Activated T-cell treated with anti-CD3 and anti-CD28 coated beads, Interleukin-2, amount 50 U/mL, for 4 hours (primary cell): ENCODE data around the gene CALM3. TPM values are rescaled to one million over a fixed set of nuclear protein-coding genes. Genes with fewer than 3 reads are reported as not detected.

Experiments
- ATAC-seq, 2 donors: fragments of 200-7000 bp; cut with Tn5 transposase; one replicate each; pipeline ENCODE4 v1.10.0; 2021
- DNase-seq: peaks from one replicate; pipeline ENCODE4 v3.0.0-alpha.2; 2020
- H3K27me3 Mint-ChIP-seq: one replicate; pipeline ENCODE4 v1.8.0; 2021; ENCODE audit warnings: low read depth, mixed read lengths
- H3K36me3 Mint-ChIP-seq: one replicate; pipeline ENCODE4 v1.8.0; 2022; ENCODE audit warnings: mixed read lengths; ENCODE audit not compliant: insufficient read depth
- H3K4me1 Mint-ChIP-seq: one replicate; pipeline ENCODE4 v1.8.0; 2021; ENCODE audit warnings: low read depth, mixed read lengths
- H3K4me3 Mint-ChIP-seq: one replicate; pipeline ENCODE4 v1.8.0; 2021; ENCODE audit warnings: mild to moderate bottlenecking, moderate library complexity, mixed read lengths
- H3K9me3 Mint-ChIP-seq: one replicate; pipeline ENCODE4 v1.8.0; 2021; ENCODE audit warnings: mixed read lengths
- total RNA-seq, 3 donors: library from RNA; stranded (reverse); gene quantifications; one replicate each; pipeline ENCODE4 v1.2.1, GENCODE V29; 2021

The CALM3 gene
- total RNA-seq, 3 donors from 2014 or later: 237 to 257 (median 239) TPM

DNA sequence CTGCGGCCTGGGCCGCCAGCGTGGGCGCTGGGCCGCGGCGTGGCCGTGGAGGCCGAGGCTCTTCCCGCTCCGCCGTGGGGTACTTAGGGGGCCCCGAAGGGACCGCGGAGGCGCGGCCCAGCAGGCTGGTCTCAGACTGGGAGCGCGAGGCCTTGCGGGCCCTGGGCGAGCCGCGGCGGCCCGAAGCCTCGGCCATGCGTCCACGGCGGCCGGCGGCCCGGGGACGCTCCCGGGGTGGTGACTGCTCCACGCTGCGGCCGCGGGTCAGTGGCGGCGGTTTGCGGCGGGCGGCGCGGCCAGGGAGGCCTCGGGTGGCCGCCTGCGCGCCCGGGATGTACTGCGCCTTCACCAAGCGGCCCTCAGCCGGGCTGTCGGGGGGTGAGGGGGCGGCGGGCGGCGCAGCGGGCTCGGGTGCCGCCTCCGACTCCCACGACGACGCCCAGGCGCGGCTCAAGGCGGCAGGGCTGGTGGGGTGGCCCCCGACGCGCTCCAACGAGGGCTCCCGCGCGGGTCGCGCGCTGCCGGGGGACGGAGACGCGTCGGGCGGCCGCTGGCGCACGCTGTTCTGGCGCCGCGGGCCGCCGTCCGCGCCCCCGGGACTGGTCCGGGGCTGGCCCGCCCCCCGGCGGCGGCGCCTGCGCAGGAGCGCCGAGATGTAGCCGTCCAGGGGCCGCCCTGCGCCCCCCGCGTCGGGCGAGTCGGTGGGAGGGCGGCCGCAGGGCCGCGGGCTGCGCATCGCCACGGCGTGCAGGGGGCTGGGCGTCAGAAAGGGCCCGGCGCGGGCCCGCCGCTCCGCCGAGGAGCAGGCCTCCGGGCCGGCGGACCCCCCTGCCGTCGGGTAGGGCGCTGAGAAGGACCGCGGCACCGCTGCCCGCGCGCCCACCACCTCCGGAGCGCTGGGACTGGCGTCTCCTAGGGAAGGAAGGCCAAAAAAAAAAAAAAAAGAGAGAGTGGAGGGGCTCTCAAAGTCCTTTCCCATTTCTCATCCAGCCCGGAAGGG is 48.1 kb downstream of the CALM3 start:
- H3K27me3 Mint-ChIP-seq: peaks cover 51% of the 10 kb centered on the region
- H3K4me1 Mint-ChIP-seq: peaks cover 8% of the 10 kb centered on the region
- H3K4me3 Mint-ChIP-seq: no peak overlapping the region
- H3K9me3 Mint-ChIP-seq: peaks cover 2% of the 10 kb centered on the region
- ATAC-seq (peak; percentile 25 to 32), DNase-seq (no peak)
- no peaks in the 10 kb centered on the region for H3K36me3 Mint-ChIP-seq

DNA sequence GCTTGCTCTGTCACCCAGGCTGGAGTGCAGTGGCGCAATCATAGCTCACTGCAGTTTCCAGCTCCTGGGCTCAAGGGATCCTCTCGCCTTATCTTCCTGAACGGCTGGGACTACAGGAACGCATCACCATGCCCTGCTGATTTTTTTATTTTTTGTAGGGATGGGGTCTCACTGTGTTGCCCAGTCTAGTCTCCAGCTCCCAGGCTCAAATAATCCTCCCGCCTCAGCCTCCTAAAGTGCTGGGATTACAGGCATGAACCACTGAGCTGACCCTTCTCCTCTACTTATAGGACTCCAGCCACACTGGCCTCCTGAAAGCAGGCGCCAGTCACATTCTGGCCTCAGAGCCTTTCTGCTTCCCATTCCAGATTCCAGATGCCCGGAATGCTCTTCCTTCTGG is 49.3 kb downstream of the CALM3 start:
- Mint-ChIP-seq H3K4me3 (no peak overlapping the region), H3K9me3 (peaks cover 2% of the 10 kb centered on the region), H3K27me3 (peaks cover 58% of the 10 kb centered on the region)

DNA sequence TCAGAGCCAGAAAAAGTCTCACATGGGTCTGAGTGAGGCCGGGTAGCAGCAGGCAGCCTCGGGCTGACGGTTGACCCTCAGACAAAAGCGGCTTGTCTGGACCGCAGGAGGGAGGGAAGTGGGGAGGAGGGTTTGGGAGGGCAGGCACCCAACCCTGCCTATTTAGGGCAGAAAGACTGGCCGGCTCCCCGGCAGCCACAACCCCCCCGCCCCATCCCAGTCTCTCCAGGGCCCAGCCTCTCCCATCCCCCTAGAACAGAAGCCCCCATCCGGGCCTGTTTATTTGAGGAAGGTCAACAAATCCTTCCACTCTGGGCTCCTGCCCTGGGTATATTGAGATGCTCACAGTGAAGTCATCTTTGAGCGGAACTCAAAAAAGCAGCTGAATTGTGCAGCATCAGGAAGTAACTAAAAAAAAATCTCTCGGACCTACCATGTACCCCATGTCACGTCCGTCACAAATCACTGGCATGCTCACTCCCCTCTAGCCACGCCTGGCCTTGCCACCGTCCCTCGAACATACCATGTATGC is 53.6 kb downstream of the CALM3 start:
- Mint-ChIP-seq H3K4me1 (peaks cover 3% of the 10 kb centered on the region), H3K4me3 (no peak overlapping the region), H3K27me3 (peaks cover 60% of the 10 kb centered on the region), H3K9me3 (no peaks in the 10 kb centered on the region), H3K36me3 (no peaks in the 10 kb centered on the region)
- DNase-seq (no peak), ATAC-seq (no peak)

More for the DNA sequence above, 49.3 kb downstream of the CALM3 start:
- DNase-seq: no peak
- Mint-ChIP-seq H3K4me1 (peaks cover 8% of the 10 kb centered on the region), H3K36me3 (no peaks in the 10 kb centered on the region)
- no peak for ATAC-seq

DNA sequence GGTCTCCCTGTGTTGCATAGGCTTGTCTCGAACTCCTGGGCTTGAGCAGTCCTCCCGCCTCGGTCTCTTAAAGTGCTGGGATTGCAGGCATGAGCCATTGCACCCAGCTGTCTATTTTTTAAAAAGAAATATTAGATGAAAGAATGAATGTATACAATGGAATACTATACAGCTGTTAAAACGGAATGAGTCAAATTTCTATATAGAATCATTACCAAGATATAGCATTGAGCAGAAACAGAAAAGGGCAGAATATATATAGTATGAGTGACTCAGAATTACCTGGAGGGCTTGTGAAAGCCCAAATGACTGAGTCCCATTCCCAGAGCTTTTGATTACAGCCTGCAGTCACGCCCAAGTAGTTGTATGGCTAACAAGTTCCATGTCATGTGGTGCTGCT is 55.4 kb downstream of the CALM3 start:
- Mint-ChIP-seq H3K27me3 (peaks cover 49% of the 10 kb centered on the region), H3K9me3 (no peaks in the 10 kb centered on the region)
- no peak for DNase-seq

DNA sequence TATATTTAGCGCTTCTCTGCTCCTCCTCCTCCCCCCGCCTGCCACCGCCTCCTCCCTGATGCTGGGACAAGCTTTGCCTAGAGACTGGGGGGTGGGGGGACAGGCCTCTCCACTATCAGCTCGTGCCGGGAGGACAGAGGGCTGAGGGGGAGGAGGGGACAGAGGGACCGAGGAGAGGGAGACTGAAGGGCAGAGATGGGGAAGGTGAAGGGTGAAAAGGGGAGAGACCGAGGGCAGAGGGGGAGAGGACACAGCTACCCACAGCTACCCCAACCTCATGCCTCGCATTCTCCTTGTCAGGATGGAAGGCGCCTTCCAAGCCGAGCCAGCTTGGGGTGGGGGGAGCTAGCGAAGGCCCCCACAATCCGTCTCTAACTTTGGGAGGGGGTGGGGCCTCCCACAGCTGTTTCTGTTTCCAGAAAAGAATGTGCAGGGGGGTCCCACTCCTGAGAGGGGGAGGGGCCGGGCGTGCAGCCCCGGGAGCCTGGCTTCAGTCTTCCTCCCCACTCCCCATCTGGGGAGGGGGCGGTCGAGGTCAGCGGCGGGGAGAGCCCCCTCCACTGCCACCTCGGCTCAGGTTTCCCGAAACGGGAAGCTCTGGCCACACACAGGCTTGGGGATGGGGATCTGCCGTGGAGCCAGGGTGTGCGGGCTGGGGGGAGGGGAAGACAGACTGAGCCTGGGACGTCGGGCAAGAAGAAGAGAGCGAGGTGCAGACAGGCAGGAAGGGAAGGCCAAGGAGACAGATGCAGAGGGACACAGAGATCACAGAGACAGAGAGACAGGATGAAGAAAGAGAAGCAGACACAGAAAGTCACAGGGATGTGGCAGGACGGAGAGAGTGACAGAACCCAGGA is 58.2 kb downstream of the CALM3 start:
- peaks cover 27% of the 10 kb centered on the region for H3K27me3 Mint-ChIP-seq
- peak overlapping the region; percentile 68 for H3K4me3 Mint-ChIP-seq
- H3K9me3 Mint-ChIP-seq: no peaks in the 10 kb centered on the region
- H3K4me1 Mint-ChIP-seq: peaks cover 18% of the 10 kb centered on the region
- no peaks in the 10 kb centered on the region for H3K36me3 Mint-ChIP-seq
- ATAC-seq (no peak), DNase-seq (no peak)

More for the DNA sequence above, 55.4 kb downstream of the CALM3 start:
- ATAC-seq: no peak
- H3K4me1 Mint-ChIP-seq: peaks cover 9% of the 10 kb centered on the region
- no peaks in the 10 kb centered on the region for H3K36me3 Mint-ChIP-seq
- no peak overlapping the region for H3K4me3 Mint-ChIP-seq

DNA sequence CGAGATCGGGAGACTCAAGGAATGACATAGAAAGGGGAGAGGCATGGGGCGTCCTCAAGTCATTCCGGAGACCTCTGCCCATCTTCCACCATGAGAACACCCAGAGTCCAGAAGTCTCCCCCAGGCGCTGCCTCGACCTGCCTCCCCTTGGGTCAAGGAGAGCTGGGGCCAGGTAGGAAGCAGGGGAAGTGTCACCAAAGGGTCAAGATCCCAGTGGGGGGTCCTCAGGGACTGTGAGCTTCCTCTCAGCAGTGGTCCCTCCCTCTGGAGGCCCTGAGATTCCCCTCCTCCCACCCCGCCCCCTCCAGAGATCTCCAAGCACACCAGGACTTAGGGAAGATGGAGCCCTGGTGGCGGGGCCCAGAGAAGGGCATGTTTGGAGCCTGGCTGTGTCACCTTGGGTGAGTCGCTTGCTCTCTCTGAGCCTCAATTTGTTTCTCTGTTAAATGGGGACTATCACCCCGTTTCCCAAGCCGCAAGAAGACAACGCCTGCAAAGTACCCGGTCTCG is 58.9 kb downstream of the CALM3 start:
- DNase-seq (no peak), ATAC-seq (no peak)
- Mint-ChIP-seq H3K4me1 (peaks cover 18% of the 10 kb centered on the region), H3K27me3 (peaks cover 21% of the 10 kb centered on the region), H3K4me3 (peak overlapping the region; percentile 68), H3K9me3 (no peaks in the 10 kb centered on the region), H3K36me3 (no peaks in the 10 kb centered on the region)

Other genes starting within 250 kb of the CALM3 start
- under 1 TPM in 2 of 3 donors, not detected in 1; 0.05 to 0.08 TPM for gene CCDC8, start 187.8 kb upstream of the CALM3 start, total RNA-seq
- gene PNMA8C, start 172.4 kb upstream of the CALM3 start, total RNA-seq: not detected
- under 1 TPM in 1 of 3 donors, not detected in 2; 0.41 TPM for gene PNMA8A, start 129.8 kb upstream of the CALM3 start, total RNA-seq
- gene PNMA8B, start 105.5 kb upstream of the CALM3 start, total RNA-seq: under 1 TPM; 0.05 to 0.11 (median 0.08) TPM
- 1 to 10 TPM; 2.2 to 5.8 (median 4.3) TPM for gene PTGIR, start 23.8 kb downstream of the CALM3 start, total RNA-seq
- gene GNG8, start 34.9 kb downstream of the CALM3 start, total RNA-seq: 1 to 10 TPM; 1.5 to 2.6 (median 2.4) TPM
- under 1 TPM; 0.50 to 0.71 (median 0.63) TPM for gene DACT3, start 59.9 kb downstream of the CALM3 start, total RNA-seq
- gene PRKD2, start 115.8 kb downstream of the CALM3 start, total RNA-seq: 10 to 100 TPM; 45.3 to 59.8 (median 58.1) TPM
- 10 to 100 TPM; 26.0 to 31.2 (median 28.9) TPM for gene FKRP, start 144.7 kb downstream of the CALM3 start, total RNA-seq
- 10 to 100 TPM; 91.3 to 98.0 (median 96.7) TPM for gene STRN4, start 145.1 kb downstream of the CALM3 start, total RNA-seq
- gene SLC1A5, start 187.3 kb downstream of the CALM3 start, total RNA-seq: 100 to 1,000 TPM; 349 to 439 (median 369) TPM
- gene AP2S1, start 249.5 kb downstream of the CALM3 start, total RNA-seq: 100 to 1,000 TPM; 106 to 130 (median 116) TPM